GM12873 (cell line): ENCODE results near the gene MUC7.

ENCODE experiments used
- TF ChIP-seq, protein P1 (sequence below): IDR thresholded peaks from 2 replicates; pipeline ENCODE4 v1.5.1; 2012; ENCODE audit warnings: low read depth, mild to moderate bottlenecking, moderate library complexity, low read length, control low read depth; ENCODE audit not compliant: insufficient read depth; ENCODE audit errors: missing control alignments

MUC7 gene

DNA sequence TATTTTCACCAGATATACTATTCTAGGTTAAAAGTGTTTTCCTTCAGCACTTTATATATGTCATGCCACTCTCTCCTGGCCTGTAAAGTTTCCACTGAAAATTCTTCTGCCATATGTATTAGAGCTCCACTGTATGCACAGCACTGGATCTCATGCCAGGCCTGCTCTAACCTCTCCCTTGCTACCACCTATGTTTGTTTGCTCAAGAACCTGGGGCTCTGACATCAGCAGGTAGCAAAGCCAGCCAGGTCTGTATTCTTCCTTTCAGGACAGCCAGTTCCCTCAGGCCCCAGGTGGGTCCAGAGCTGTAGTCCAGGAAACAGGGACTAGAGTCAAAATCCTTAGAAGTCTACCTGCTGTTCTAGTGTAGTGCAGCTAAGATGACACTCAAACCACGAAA is 19.1 kb upstream of the MUC7 start:
- TF ChIP-seq, protein P1, sequence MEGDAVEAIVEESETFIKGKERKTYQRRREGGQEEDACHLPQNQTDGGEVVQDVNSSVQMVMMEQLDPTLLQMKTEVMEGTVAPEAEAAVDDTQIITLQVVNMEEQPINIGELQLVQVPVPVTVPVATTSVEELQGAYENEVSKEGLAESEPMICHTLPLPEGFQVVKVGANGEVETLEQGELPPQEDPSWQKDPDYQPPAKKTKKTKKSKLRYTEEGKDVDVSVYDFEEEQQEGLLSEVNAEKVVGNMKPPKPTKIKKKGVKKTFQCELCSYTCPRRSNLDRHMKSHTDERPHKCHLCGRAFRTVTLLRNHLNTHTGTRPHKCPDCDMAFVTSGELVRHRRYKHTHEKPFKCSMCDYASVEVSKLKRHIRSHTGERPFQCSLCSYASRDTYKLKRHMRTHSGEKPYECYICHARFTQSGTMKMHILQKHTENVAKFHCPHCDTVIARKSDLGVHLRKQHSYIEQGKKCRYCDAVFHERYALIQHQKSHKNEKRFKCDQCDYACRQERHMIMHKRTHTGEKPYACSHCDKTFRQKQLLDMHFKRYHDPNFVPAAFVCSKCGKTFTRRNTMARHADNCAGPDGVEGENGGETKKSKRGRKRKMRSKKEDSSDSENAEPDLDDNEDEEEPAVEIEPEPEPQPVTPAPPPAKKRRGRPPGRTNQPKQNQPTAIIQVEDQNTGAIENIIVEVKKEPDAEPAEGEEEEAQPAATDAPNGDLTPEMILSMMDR: no peak

DNA sequence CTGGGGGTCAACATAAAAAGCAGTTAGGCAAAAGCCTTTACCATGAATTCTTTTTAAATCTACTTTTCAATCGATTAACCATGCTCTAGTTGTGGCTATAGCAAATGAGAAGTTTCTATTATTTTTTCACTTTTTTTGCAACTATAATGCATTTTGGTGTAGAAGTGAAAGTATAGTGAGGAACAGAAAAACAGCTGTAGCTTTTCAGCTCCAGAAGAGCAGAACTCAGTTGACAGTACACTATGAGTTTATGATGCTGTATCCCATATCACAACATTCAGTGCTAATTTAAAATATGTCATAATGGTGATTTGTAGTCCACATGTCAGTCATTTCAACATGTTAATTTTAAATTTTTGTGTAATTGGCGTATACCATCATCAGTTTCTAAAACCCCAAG is 8.7 kb upstream of the MUC7 start:
- TF ChIP-seq, protein P1: no peak

DNA sequence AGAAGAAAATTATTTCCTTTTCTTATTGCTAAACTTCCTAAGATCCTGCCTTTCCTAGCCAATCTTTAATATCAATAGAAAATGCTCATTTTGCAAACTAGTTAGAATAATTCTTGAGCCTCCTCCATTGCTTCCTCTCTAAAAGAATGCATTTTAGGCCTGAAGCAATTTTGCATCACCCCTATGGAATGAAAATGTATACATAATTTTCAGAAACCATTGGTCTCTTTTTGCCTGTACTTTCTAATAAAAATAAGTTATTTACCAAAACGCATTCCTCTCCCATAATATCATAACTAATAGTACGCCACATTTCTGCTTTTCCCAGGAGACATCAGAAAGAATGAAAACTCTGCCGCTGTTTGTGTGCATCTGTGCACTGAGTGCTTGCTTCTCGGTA is 1.7 kb downstream of the MUC7 start:
- TF ChIP-seq, protein P1: no peak

DNA sequence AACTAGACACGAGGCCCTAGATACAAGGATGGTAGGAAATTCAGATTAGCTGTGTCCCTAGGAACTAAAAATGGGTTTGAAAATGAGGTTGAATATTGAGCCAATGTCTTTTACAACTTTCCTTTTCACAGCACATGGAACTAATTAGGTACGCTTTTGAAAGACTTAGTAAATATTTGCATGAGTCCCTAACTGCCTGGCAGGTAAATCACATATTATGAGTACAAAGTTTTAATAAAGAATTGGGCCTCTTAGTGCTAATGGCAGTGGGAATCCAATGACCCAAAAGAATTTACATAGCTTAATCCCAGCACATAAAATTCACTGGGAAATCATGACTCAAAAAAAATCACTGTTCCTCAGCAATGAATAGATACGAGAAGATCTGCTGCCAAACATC is 16.8 kb downstream of the MUC7 start:
- TF ChIP-seq, protein P1: no peak

GRCh38 chr4:70496231-70496630 is 24.2 kb downstream of the MUC7 start:
- TF ChIP-seq, protein P1: no peak

DNA sequence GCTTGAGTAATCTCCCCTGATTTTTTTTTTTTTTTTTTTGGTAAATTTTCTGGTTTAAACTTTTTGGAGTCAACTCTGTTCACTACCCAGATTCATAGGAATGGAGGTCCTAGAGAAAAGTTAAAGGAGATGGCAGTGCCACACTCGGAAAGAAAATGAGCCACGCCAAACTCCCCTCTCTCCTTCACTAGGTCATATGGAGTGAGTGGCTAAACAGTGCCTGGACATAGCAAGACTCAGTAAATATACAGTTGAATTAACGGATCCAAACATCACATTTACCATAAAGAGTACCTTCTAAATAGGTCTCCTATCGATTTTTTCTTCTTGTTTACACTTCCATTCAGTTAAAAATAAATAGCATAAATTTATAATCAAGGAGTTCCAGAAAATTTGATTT is 32.7 kb downstream of the MUC7 start:
- TF ChIP-seq, protein P1: no peak

DNA sequence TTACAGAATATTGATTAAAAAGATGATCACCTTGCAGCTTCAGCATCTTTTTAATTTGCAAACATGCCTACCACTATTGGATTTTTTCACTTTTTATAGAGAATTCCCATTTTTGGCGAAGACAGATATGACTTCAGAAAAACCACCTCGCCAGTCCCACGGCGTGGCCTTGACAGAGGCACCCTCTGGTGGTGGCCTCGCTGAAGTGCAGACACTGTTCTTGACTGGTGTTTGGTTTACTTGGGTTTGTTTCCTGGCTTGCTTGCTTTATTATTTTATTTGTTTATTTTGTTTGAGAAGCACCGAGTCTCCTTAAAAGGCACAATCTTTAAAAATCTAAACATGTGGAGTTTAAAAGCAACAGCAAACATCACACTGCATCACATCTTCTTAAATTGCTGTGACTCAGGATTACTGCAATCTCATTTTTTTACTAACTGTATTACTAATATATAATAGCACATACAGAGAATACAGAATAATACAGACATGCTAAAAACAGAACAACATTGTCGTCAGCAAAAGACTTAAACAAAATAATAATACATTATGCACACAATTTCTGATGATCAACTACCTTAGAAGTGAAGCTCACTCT is 33.3 kb downstream of the MUC7 start:
- TF ChIP-seq, protein P1: peak; percentile 96
